Effector CD4-positive, alpha-beta T cell (primary cell): ENCODE data around the gene FCRLA.
A peak's percentile ranks its signal among the peaks of the same experiment; 100 is the strongest.
"Not testable (repeated sequence)": the region's sequence is repeated elsewhere in the genome, so short reads cannot be mapped to it uniquely, and the experiment has no call there.

Experiments used
- DNase-seq: peaks from one replicate; pipeline ENCODE4 v3.0.0-alpha.2; 2020

Gene FCRLA

GRCh38 chr1:161707503-161707902 is 474 bp downstream of the FCRLA start:
- no peak for DNase-seq

- no peak for DNase-seq
These were observed 2.3 kb downstream of the FCRLA start for GRCh38 chr1:161709373-161709772.

GRCh38 chr1:161710560-161710959 is 3.5 kb downstream of the FCRLA start:
- no peak for DNase-seq

GRCh38 chr1:161718559-161719324 is 11.7 kb downstream of the FCRLA start:
- DNase-seq: no peak

GRCh38 chr1:161719325-161719611 is 12.2 kb downstream of the FCRLA start:
- DNase-seq: no peak

GRCh38 chr1:161720422-161720821 is 13.4 kb downstream of the FCRLA start:
- no peak for DNase-seq

- DNase-seq: no peak
These were observed 14.1 kb downstream of the FCRLA start, which contains the start of gene FCRLB for GRCh38 chr1:161720956-161721737. Gene FCRLB (plus strand): TSS chr1:161721544. CDS start chr1:161722673, 1,129 bp downstream.

- no peak for DNase-seq
These were observed 14.8 kb downstream of the FCRLA start for GRCh38 chr1:161721738-161722343.

GRCh38 chr1:161722406-161722805 is 15.4 kb downstream of the FCRLA start:
- no peak for DNase-seq

- DNase-seq: no peak
These were observed 16.6 kb downstream of the FCRLA start for GRCh38 chr1:161723459-161724141.

GRCh38 chr1:161725258-161725907 is 18.4 kb downstream of the FCRLA start:
- DNase-seq: not testable (repeated sequence)

- peak; percentile 12 for DNase-seq
These were observed 19.0 kb downstream of the FCRLA start for GRCh38 chr1:161725908-161726472.

GRCh38 chr1:161726473-161727255 is 19.6 kb downstream of the FCRLA start:
- peak; percentile 47 for DNase-seq

GRCh38 chr1:161727256-161727924 is 20.4 kb downstream of the FCRLA start:
- DNase-seq: peak; percentile 21

- no peak for DNase-seq
These were observed 21.6 kb downstream of the FCRLA start for GRCh38 chr1:161728376-161729226.

GRCh38 chr1:161730050-161730564 is 23.1 kb downstream of the FCRLA start:
- no peak for DNase-seq

- DNase-seq: no peak
These were observed 24.2 kb downstream of the FCRLA start for GRCh38 chr1:161731241-161731640.

GRCh38 chr1:161731981-161732718 is 25.1 kb downstream of the FCRLA start:
- no peak for DNase-seq

- DNase-seq: no peak
These were observed 26.5 kb downstream of the FCRLA start for GRCh38 chr1:161733526-161733925.
